Neuronal stem cell (in vitro differentiated cells): ENCODE results near the gene TRO.

ENCODE experiments used
- DNase-seq: peaks from one replicate; pipeline ENCODE4 v3.0.0-alpha.2; 2013; ENCODE audit warnings: low spot score
- H2AFZ ChIP-seq: one replicate; pipeline ENCODE4 v1.6.1; 2013; ENCODE audit warnings: mild to moderate bottlenecking, low read length, inconsistent platforms
- H2AK5ac ChIP-seq: 2 replicates; pipeline ENCODE4 v1.6.1; 2013; ENCODE audit warnings: low read depth, mild to moderate bottlenecking, inconsistent platforms, low read length, moderate library complexity, mixed read lengths
- H2BK120ac ChIP-seq: 2 replicates; pipeline ENCODE4 v1.6.1; 2013; ENCODE audit warnings: low read depth, mild to moderate bottlenecking, inconsistent platforms, low read length, moderate library complexity, mixed read lengths
- H2BK12ac ChIP-seq: one replicate; pipeline ENCODE4 v1.6.1; 2013; ENCODE audit warnings: low read length, inconsistent platforms
- H2BK15ac ChIP-seq: 2 replicates; pipeline ENCODE4 v1.6.1; 2013; ENCODE audit warnings: mild to moderate bottlenecking, low read length, inconsistent platforms, mixed read lengths
- H2BK5ac ChIP-seq: one replicate; pipeline ENCODE4 v1.6.1; 2013; ENCODE audit warnings: inconsistent platforms, mild to moderate bottlenecking, low read length, moderate library complexity
- H3K14ac ChIP-seq: one replicate; pipeline ENCODE4 v1.6.1; 2013; ENCODE audit warnings: low read length, inconsistent platforms
- H3K18ac ChIP-seq: 2 replicates; pipeline ENCODE4 v1.6.1; 2013; ENCODE audit warnings: low read length, inconsistent platforms
- H3K23ac ChIP-seq: 2 replicates; pipeline ENCODE4 v1.6.1; 2013; ENCODE audit warnings: low read depth, mild to moderate bottlenecking, mixed read lengths, low read length, inconsistent platforms; ENCODE audit not compliant: poor library complexity
- H3K27ac ChIP-seq: replicated peaks from 3 replicates; pipeline ENCODE4 v1.5.1; 2013; ENCODE audit warnings: low read length, inconsistent platforms
- H3K27me3 ChIP-seq, 3 experiments: 2 replicates each; pipeline ENCODE4 v1.6.1; 2013; ENCODE audit warnings: low read length in 3 of 3, mild to moderate bottlenecking in 2 of 3, inconsistent platforms in 1 of 3, low read depth in 1 of 3, mixed read lengths in 1 of 3, moderate library complexity in 1 of 3; ENCODE audit not compliant: control insufficient read depth in 3 of 3, insufficient read depth in 3 of 3
- H3K36me3 ChIP-seq, 2 donors: replicated peaks in 1 of 2; 2 replicates each; pipeline ENCODE4 v1.6.1; 2013; ENCODE audit warnings: low read length in 2 of 2; ENCODE audit not compliant: control insufficient read depth in 2 of 2, insufficient read depth in 2 of 2
- H3K4ac ChIP-seq: 2 replicates; pipeline ENCODE4 v1.6.1; 2013; ENCODE audit warnings: inconsistent platforms, mild to moderate bottlenecking, low read length, moderate library complexity
- H3K4me1 ChIP-seq, 2 donors: 1 replicate in 1 of 2; 2 replicates in 1 of 2; pipeline ENCODE4 v1.6.1; 2013; ENCODE audit warnings: low read length in 2 of 2, low read depth in 1 of 2; ENCODE audit not compliant: control insufficient read depth in 2 of 2, insufficient read depth in 1 of 2
- H3K4me2 ChIP-seq: one replicate; pipeline ENCODE4 v1.6.1; 2013; ENCODE audit warnings: mild to moderate bottlenecking, low read length, inconsistent platforms; ENCODE audit not compliant: insufficient read depth, poor library complexity, severe bottlenecking
- H3K4me3 ChIP-seq, 2 donors: 2 replicates each; pipeline ENCODE4 v1.5.1; 2013; ENCODE audit warnings: low read length in 2 of 2, mild to moderate bottlenecking in 2 of 2, inconsistent platforms in 1 of 2, moderate library complexity in 1 of 2
- H3K79me1 ChIP-seq: one replicate; pipeline ENCODE4 v1.6.1; 2013; ENCODE audit warnings: low read depth, mild to moderate bottlenecking, inconsistent platforms, low read length, moderate library complexity
- H3K9ac ChIP-seq: one replicate; pipeline ENCODE4 v1.6.1; 2013; ENCODE audit warnings: mild to moderate bottlenecking, low read depth, low read length, inconsistent platforms; ENCODE audit not compliant: poor library complexity
- H3K9me3 ChIP-seq, 2 donors: replicated peaks in 1 of 2; 2 replicates each; pipeline versions ENCODE3 to v1.6.1; 2013; ENCODE audit warnings: low read length in 2 of 2, mild to moderate bottlenecking in 2 of 2, inconsistent platforms in 1 of 2, low read depth in 1 of 2, mixed read lengths in 1 of 2, moderate library complexity in 1 of 2; ENCODE audit not compliant: control insufficient read depth in 2 of 2, insufficient read depth in 1 of 2
- H4K8ac ChIP-seq: one replicate; pipeline ENCODE4 v1.6.1; 2013; ENCODE audit warnings: low read depth, mild to moderate bottlenecking, inconsistent platforms, low read length, moderate library complexity
- H4K91ac ChIP-seq: one replicate; pipeline ENCODE4 v1.6.1; 2013; ENCODE audit warnings: low read length, low read depth, mild to moderate bottlenecking, inconsistent platforms; ENCODE audit not compliant: poor library complexity
- WGBS, 2 donors: extraction: QIAGEN DNeasy Blood & Tissue Kit; methylation state at CpG; one replicate each; pipeline ENCODE4 v1.1.7; 2013; ENCODE audit warnings: missing lambda C conversion rate in 2 of 2, mixed read lengths in 1 of 2; ENCODE audit not compliant: insufficient read length in 2 of 2, insufficient replicate concordance in 1 of 2; ENCODE audit errors: extremely low coverage in 2 of 2; 5-methylcytosine and 5-hydroxymethylcytosine counted together

TRO gene

GRCh38 chrX:54950730-54951375 is 30.2 kb downstream of the TRO start:
- Histone ChIP-seq H3K4me3 (no peak overlapping the region), H3K9ac (no peak overlapping the region), H2BK12ac (no peak overlapping the region), H3K27ac (no peak overlapping the region), H3K14ac (no peak overlapping the region), H3K36me3 (no peaks in the 10 kb centered on the region), H3K4me2 (no peak overlapping the region), H2BK5ac (no peak overlapping the region), H3K4ac (no peak overlapping the region), H2BK15ac (no peak overlapping the region), H4K8ac (no peak overlapping the region), H3K9me3 (no peaks in the 10 kb centered on the region), H3K79me1 (no peaks in the 10 kb centered on the region), H2AFZ (no peak overlapping the region), H3K27me3 (no peaks in the 10 kb centered on the region), H2BK120ac (no peak overlapping the region), H3K4me1 (no peaks in the 10 kb centered on the region), H3K23ac (no peak overlapping the region), H4K91ac (no peak overlapping the region), H3K18ac (no peak overlapping the region), H2AK5ac (no peak overlapping the region)
- no CpG with 5 or more reads among the region's 8 CpGs for WGBS, 2 donors
- no peak for DNase-seq

- DNase-seq = no peak
- Histone ChIP-seq H3K4ac (no peak overlapping the region), H3K9me3 (no peaks in the 10 kb centered on the region), H3K27me3 (peaks cover 0 to 11% (median 0%) of the 10 kb centered on the region in 3 experiments), H3K4me2 (no peak overlapping the region), H4K91ac (no peak overlapping the region), H2AK5ac (no peak overlapping the region), H3K4me1 (no peaks in the 10 kb centered on the region), H2BK5ac (no peak overlapping the region), H2AFZ (no peak overlapping the region), H3K23ac (no peak overlapping the region), H2BK120ac (no peak overlapping the region), H3K79me1 (no peaks in the 10 kb centered on the region), H3K18ac (no peak overlapping the region), H3K9ac (no peak overlapping the region), H2BK15ac (no peak overlapping the region), H4K8ac (no peak overlapping the region), H3K27ac (no peak overlapping the region), H3K36me3 (no peaks in the 10 kb centered on the region), H3K14ac (no peak overlapping the region), H2BK12ac (no peak overlapping the region), H3K4me3 (no peak overlapping the region)
- no CpG with 5 or more reads among the region's 1 CpG for WGBS, 2 donors
Measured at GRCh38 chrX:54961750-54962149, 41.1 kb downstream of the TRO start.

- H3K4ac ChIP-seq = no peak overlapping the region
- H2AFZ ChIP-seq = no peak overlapping the region
- H2BK15ac ChIP-seq = no peak overlapping the region
- H3K79me1 ChIP-seq = no peaks in the 10 kb centered on the region
- H3K9ac ChIP-seq = no peak overlapping the region
- no peak overlapping the region for H2BK12ac ChIP-seq
- H3K18ac ChIP-seq = no peak overlapping the region
- no CpG with 5 or more reads among the region's 4 CpGs for WGBS, 2 donors
- H2BK5ac ChIP-seq = no peak overlapping the region
- H2AK5ac ChIP-seq = no peak overlapping the region
- H4K91ac ChIP-seq = no peak overlapping the region
- no peak overlapping the region for H3K14ac ChIP-seq
- no peak for DNase-seq
- no peak overlapping the region for H3K23ac ChIP-seq
- no peak overlapping the region for H2BK120ac ChIP-seq
- H3K4me1 ChIP-seq = no peaks in the 10 kb centered on the region
- no peak overlapping the region for H3K4me2 ChIP-seq
- no peak overlapping the region for H4K8ac ChIP-seq
- H3K9me3 ChIP-seq = no peaks in the 10 kb centered on the region
- H3K4me3 ChIP-seq = no peak overlapping the region
- no peak overlapping the region for H3K27ac ChIP-seq
- peaks cover 0 to 7% (median 0%) of the 10 kb centered on the region in 3 experiments for H3K27me3 ChIP-seq
- H3K36me3 ChIP-seq = no peaks in the 10 kb centered on the region
Measured at GRCh38 chrX:54964766-54965497, 44.3 kb downstream of the TRO start.

- DNase-seq = no peak
- Histone ChIP-seq H3K4me2 (no peak overlapping the region), H2BK15ac (no peak overlapping the region), H3K4me1 (no peaks in the 10 kb centered on the region), H3K4ac (no peak overlapping the region), H3K27ac (no peak overlapping the region), H3K4me3 (no peak overlapping the region), H3K23ac (no peak overlapping the region), H2BK120ac (no peak overlapping the region), H3K18ac (no peak overlapping the region), H3K27me3 (no peaks in the 10 kb centered on the region), H3K14ac (no peak overlapping the region), H4K8ac (no peak overlapping the region), H3K9ac (no peak overlapping the region), H3K36me3 (no peaks in the 10 kb centered on the region), H3K79me1 (no peaks in the 10 kb centered on the region), H4K91ac (no peak overlapping the region), H2AFZ (no peak overlapping the region), H3K9me3 (no peaks in the 10 kb centered on the region), H2BK12ac (no peak overlapping the region), H2BK5ac (no peak overlapping the region), H2AK5ac (no peak overlapping the region)
- WGBS, 2 donors = no CpG with 5 or more reads among the region's 4 CpGs
Measured at GRCh38 chrX:54977387-54977786, 56.8 kb downstream of the TRO start.
